ENCODE data around the gene ZDHHC5. TPM values are rescaled to one million over a fixed set of nuclear protein-coding genes. Genes with fewer than 3 reads are reported as not detected.
A peak's percentile ranks its signal among the peaks of the same experiment; 100 is the strongest.

ZDHHC5 gene
- total RNA-seq (17.4 TPM), polyA plus RNA-seq (21.0 TPM)
- long read RNA-seq, donor 1, result 0 reads
- long read RNA-seq, donor 2, result 0 reads
- long read RNA-seq, donor 3, full-length matches to known transcripts, result 2 of 16 reads
- long read RNA-seq, donor 3, partial matches to known transcripts, result 14 of 16 reads
- long read RNA-seq, donor 3, other reads (novel, unspliced or antisense), result 0 of 16 reads
- long read RNA-seq, donor 4, partial matches to known transcripts, result 6 of 6 reads
- long read RNA-seq, donor 4, other reads (novel, unspliced or antisense), result 0 of 6 reads
- long read RNA-seq, donor 5, full-length matches to known transcripts, result 1 of 11 reads
- long read RNA-seq, donor 5, partial matches to known transcripts, result 10 of 11 reads
- long read RNA-seq, donor 5, other reads (novel, unspliced or antisense), result 0 of 11 reads
- long read RNA-seq, donor 6, full-length matches to known transcripts, result 6 of 67 reads
- long read RNA-seq, donor 6, partial matches to known transcripts, result 44 of 67 reads
- long read RNA-seq, donor 6, other reads (novel, unspliced or antisense), result 17 of 67 reads
- long read RNA-seq, donor 7, full-length matches to known transcripts, result 1 of 34 reads
- long read RNA-seq, donor 7, partial matches to known transcripts, result 33 of 34 reads
- long read RNA-seq, donor 7, other reads (novel, unspliced or antisense), result 0 of 34 reads
- long read RNA-seq, donor 8, full-length matches to known transcripts, result 2 of 8 reads
- long read RNA-seq, donor 8, partial matches to known transcripts, result 6 of 8 reads
- long read RNA-seq, donor 8, other reads (novel, unspliced or antisense), result 0 of 8 reads
- long read RNA-seq, donor 9, partial matches to known transcripts, result 11 of 11 reads
- long read RNA-seq, donor 9, other reads (novel, unspliced or antisense), result 0 of 11 reads
- long read RNA-seq, donor 10, partial matches to known transcripts, result 16 of 16 reads
- long read RNA-seq, donor 10, other reads (novel, unspliced or antisense), result 0 of 16 reads

DNA sequence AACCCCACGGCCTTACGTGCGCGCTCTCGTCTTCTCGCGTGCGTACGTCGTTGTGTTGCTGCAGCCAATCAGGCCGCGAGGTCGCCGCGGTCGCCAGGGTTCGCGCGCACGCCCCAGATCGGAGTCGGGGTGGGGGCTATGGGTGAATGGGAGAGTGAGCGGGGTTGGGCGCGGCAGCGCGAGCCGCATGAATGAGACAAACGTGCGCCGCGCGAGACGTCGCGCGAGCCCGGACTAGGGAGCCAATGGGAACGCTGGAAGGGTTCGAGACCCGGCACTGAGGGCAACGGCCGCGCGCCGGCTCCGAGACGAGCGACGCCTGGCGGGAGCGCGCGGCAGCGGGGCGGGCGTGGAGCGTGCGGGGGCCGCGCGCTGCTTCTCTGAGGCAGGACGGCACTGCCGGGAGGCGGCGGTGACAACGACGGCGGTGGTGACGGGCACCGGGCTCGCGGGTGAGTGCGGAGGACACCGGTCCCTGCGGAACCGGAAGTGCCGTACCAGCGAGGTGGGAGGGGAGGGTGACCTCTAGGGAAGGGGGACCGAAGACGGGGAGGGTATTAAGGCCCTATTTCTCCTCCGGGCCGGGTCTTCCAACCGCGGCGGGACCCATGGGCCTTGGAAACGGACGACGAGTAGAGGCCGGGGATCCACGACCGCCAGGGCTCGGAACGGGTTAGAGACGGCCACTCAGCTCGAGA, at the start of gene ZDHHC5:
Gene ZDHHC5, plus strand, starts transcription at position 379 of the 698 bp plus-strand sequence. CDS start 4,977 bp downstream, outside the sequence.
- Histone ChIP-seq H3K4me3 (ENCODE audit: low read length in 2 of 2) (peak within 1 kb of the TSS; percentile 88 to 97), H3K27me3 (ENCODE audit: control insufficient read depth in 2 of 2, insufficient read depth in 1 of 2, low read length in 1 of 2) (no peaks in the 10 kb centered on the region), H3K36me3 (ENCODE audit: control insufficient read depth in 2 of 2, insufficient read depth in 2 of 2, low read length in 1 of 2) (peaks cover 9 to 17% of the 10 kb centered on the region in 2 donors), H3K27ac (ENCODE audit: low read depth in 1 of 2, low read length in 1 of 2) (peak within 1 kb of the TSS; percentile 98 to 99), H3K9me3 (ENCODE audit: control insufficient read depth in 2 of 2, insufficient read depth in 1 of 2, low read length in 1 of 2) (no peaks in the 10 kb centered on the region), H3K4me1 (ENCODE audit: control insufficient read depth in 2 of 2, insufficient read depth in 2 of 2, low read length in 2 of 2) (peaks cover 4 to 10% of the 10 kb centered on the region in 2 donors)
- DNase-seq (ENCODE audit: low read depth in 6 of 9, low spot score in 9 of 9), result peak in 8 of 9 donors; percentile 97 to 100 (median 99)
- WGBS, result under 1% methylated on average over 96 of the region's 96 CpGs

- Histone ChIP-seq H3K27me3 (ENCODE audit: control insufficient read depth in 2 of 2, insufficient read depth in 1 of 2, low read length in 1 of 2) (no peaks in the 10 kb centered on the region), H3K27ac (ENCODE audit: low read depth in 1 of 2, low read length in 1 of 2) (no peak overlapping the region), H3K4me1 (ENCODE audit: control insufficient read depth in 2 of 2, insufficient read depth in 2 of 2, low read length in 2 of 2) (peaks cover 0 to 2% of the 10 kb centered on the region in 2 donors), H3K36me3 (ENCODE audit: control insufficient read depth in 2 of 2, insufficient read depth in 2 of 2, low read length in 1 of 2) (no peaks in the 10 kb centered on the region), H3K9me3 (ENCODE audit: control insufficient read depth in 2 of 2, insufficient read depth in 1 of 2, low read length in 1 of 2) (no peaks in the 10 kb centered on the region), H3K4me3 (ENCODE audit: low read length in 2 of 2) (no peak overlapping the region)
- no peak for DNase-seq (ENCODE audit: low read depth in 6 of 9, low spot score in 9 of 9)
- 92% methylated on average over 2 of the region's 2 CpGs for whole genome bisulfite sequencing
Measured at GRCh38 chr11:57618438-57618837, 49.5 kb upstream of the ZDHHC5 start.

- no peak for DNase-seq (ENCODE audit: low read depth in 6 of 9, low spot score in 9 of 9)
- Histone ChIP-seq H3K4me1 (ENCODE audit: control insufficient read depth in 2 of 2, insufficient read depth in 2 of 2, low read length in 2 of 2) (peaks cover 0 to 2% of the 10 kb centered on the region in 2 donors), H3K27me3 (ENCODE audit: control insufficient read depth in 2 of 2, insufficient read depth in 1 of 2, low read length in 1 of 2) (no peaks in the 10 kb centered on the region), H3K27ac (ENCODE audit: low read depth in 1 of 2, low read length in 1 of 2) (no peak overlapping the region), H3K9me3 (ENCODE audit: control insufficient read depth in 2 of 2, insufficient read depth in 1 of 2, low read length in 1 of 2) (no peaks in the 10 kb centered on the region), H3K36me3 (ENCODE audit: control insufficient read depth in 2 of 2, insufficient read depth in 2 of 2, low read length in 1 of 2) (no peaks in the 10 kb centered on the region), H3K4me3 (ENCODE audit: low read length in 2 of 2) (no peak overlapping the region)
- 96% methylated on average over 2 of the region's 2 CpGs for WGBS
Measured at GRCh38 chr11:57619331-57619730, 48.6 kb upstream of the ZDHHC5 start.

- no peaks in the 10 kb centered on the region for H3K9me3 ChIP-seq (ENCODE audit: control insufficient read depth in 2 of 2, insufficient read depth in 1 of 2, low read length in 1 of 2)
- H3K27me3 ChIP-seq (ENCODE audit: control insufficient read depth in 2 of 2, insufficient read depth in 1 of 2, low read length in 1 of 2), result no peaks in the 10 kb centered on the region
- no peaks in the 10 kb centered on the region for H3K36me3 ChIP-seq (ENCODE audit: control insufficient read depth in 2 of 2, insufficient read depth in 2 of 2, low read length in 1 of 2)
- H3K4me3 ChIP-seq (ENCODE audit: low read length in 2 of 2), result no peak overlapping the region
- no peak for DNase-seq (ENCODE audit: low read depth in 6 of 9, low spot score in 9 of 9)
- H3K4me1 ChIP-seq (ENCODE audit: control insufficient read depth in 2 of 2, insufficient read depth in 2 of 2, low read length in 2 of 2), result peaks cover 0 to 2% of the 10 kb centered on the region in 2 donors
- H3K27ac ChIP-seq (ENCODE audit: low read depth in 1 of 2, low read length in 1 of 2), result no peak overlapping the region
Measured at GRCh38 chr11:57620467-57620866, 47.4 kb upstream of the ZDHHC5 start.

DNA sequence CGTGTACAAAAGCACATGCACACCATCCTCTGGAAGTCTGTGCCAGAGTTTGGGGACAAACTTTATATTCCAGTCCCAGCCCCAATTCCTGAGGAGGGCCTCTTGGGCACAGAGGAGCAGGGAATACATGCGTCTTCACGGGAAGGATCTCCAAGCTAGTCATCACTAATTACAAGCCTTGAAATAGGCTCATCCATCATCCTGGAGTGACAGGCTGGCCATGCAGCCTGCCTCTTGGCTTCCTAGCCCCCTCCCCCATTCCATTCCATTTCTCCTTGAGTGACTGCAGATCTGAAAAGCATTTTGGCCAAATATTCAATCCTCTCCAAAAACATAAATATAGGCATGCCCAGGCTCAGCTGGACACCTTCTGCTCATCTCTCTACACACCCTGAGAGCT, 45.7 kb upstream of the ZDHHC5 start:
- 95% methylated on average over 3 of the region's 3 CpGs for WGBS
- Histone ChIP-seq H3K4me1 (ENCODE audit: control insufficient read depth in 2 of 2, insufficient read depth in 2 of 2, low read length in 2 of 2) (peaks cover 0 to 2% of the 10 kb centered on the region in 2 donors), H3K9me3 (ENCODE audit: control insufficient read depth in 2 of 2, insufficient read depth in 1 of 2, low read length in 1 of 2) (no peaks in the 10 kb centered on the region), H3K27me3 (ENCODE audit: control insufficient read depth in 2 of 2, insufficient read depth in 1 of 2, low read length in 1 of 2) (no peaks in the 10 kb centered on the region), H3K27ac (ENCODE audit: low read depth in 1 of 2, low read length in 1 of 2) (no peak overlapping the region), H3K36me3 (ENCODE audit: control insufficient read depth in 2 of 2, insufficient read depth in 2 of 2, low read length in 1 of 2) (no peaks in the 10 kb centered on the region), H3K4me3 (ENCODE audit: low read length in 2 of 2) (no peak overlapping the region)
- no peak for DNase-seq (ENCODE audit: low read depth in 6 of 9, low spot score in 9 of 9)

DNA sequence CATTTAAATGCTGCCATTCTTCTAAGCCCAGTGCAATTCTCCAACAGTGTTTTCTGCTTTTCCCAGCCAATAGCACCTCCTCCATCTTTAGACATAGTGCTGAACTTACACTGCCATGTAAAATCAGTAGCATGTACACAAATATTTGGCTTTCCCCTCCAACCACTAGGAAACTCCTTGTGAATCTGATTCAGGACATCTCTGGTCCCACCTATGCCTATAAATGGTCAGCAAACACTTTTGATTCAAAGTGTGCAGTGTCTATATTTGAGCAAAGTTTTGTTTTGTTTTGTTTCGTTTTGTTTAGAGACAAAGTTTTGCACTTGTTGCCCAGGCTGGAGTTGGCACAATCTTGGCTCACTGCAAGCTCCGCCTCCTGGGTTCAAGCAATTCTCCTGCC, 43.0 kb upstream of the ZDHHC5 start:
- H3K9me3 ChIP-seq (ENCODE audit: control insufficient read depth in 2 of 2, insufficient read depth in 1 of 2, low read length in 1 of 2), result no peaks in the 10 kb centered on the region
- 97% methylated on average over 2 of the region's 2 CpGs for WGBS

DNA sequence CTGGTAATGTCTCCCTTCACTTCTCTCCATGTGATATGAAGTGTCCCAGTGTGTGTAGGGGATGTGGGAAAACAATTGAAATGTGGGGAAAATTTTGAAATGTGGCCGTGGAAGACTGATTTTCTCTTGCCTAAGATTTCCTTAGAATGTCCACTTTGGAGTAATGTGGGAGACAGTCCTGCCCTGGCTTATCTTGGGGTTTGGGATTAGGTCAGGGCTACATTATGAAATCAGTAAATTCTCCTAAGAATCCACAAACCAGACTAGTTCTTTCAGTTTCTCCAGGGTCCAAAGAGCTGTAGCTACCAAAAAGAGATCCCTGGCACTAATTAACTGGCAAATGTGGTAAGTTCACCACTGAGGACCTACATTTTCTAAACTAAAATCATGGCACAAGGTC, 41.0 kb upstream of the ZDHHC5 start:
- no peak for DNase-seq (ENCODE audit: low read depth in 6 of 9, low spot score in 9 of 9)
- no peak overlapping the region for H3K27ac ChIP-seq (ENCODE audit: low read depth in 1 of 2, low read length in 1 of 2)
- H3K4me1 ChIP-seq (ENCODE audit: control insufficient read depth in 2 of 2, insufficient read depth in 2 of 2, low read length in 2 of 2), result peaks cover 0 to 2% of the 10 kb centered on the region in 2 donors
- no peaks in the 10 kb centered on the region for H3K27me3 ChIP-seq (ENCODE audit: control insufficient read depth in 2 of 2, insufficient read depth in 1 of 2, low read length in 1 of 2)
- H3K36me3 ChIP-seq (ENCODE audit: control insufficient read depth in 2 of 2, insufficient read depth in 2 of 2, low read length in 1 of 2), result no peaks in the 10 kb centered on the region
- no peaks in the 10 kb centered on the region for H3K9me3 ChIP-seq (ENCODE audit: control insufficient read depth in 2 of 2, insufficient read depth in 1 of 2, low read length in 1 of 2)
- no peak overlapping the region for H3K4me3 ChIP-seq (ENCODE audit: low read length in 2 of 2)
- 95% methylated on average over 1 of the region's 1 CpG for WGBS

More for the DNA sequence above, 43.0 kb upstream of the ZDHHC5 start:
- Histone ChIP-seq H3K27me3 (ENCODE audit: control insufficient read depth in 2 of 2, insufficient read depth in 1 of 2, low read length in 1 of 2) (no peaks in the 10 kb centered on the region), H3K36me3 (ENCODE audit: control insufficient read depth in 2 of 2, insufficient read depth in 2 of 2, low read length in 1 of 2) (no peaks in the 10 kb centered on the region), H3K4me1 (ENCODE audit: control insufficient read depth in 2 of 2, insufficient read depth in 2 of 2, low read length in 2 of 2) (peaks cover 0 to 2% of the 10 kb centered on the region in 2 donors), H3K27ac (ENCODE audit: low read depth in 1 of 2, low read length in 1 of 2) (no peak overlapping the region), H3K4me3 (ENCODE audit: low read length in 2 of 2) (no peak overlapping the region)
- DNase-seq (ENCODE audit: low read depth in 6 of 9, low spot score in 9 of 9), result no peak

- no peak for DNase-seq (ENCODE audit: low read depth in 6 of 9, low spot score in 9 of 9)
- 96% methylated on average over 2 of the region's 2 CpGs for WGBS
Measured at GRCh38 chr11:57630171-57630570, 37.7 kb upstream of the ZDHHC5 start.

More at GRCh38 chr11:57630171-57630570, 37.7 kb upstream of the ZDHHC5 start:
- Histone ChIP-seq H3K27me3 (ENCODE audit: control insufficient read depth in 2 of 2, insufficient read depth in 1 of 2, low read length in 1 of 2) (no peaks in the 10 kb centered on the region), H3K4me1 (ENCODE audit: control insufficient read depth in 2 of 2, insufficient read depth in 2 of 2, low read length in 2 of 2) (no peaks in the 10 kb centered on the region), H3K4me3 (ENCODE audit: low read length in 2 of 2) (no peak overlapping the region), H3K27ac (ENCODE audit: low read depth in 1 of 2, low read length in 1 of 2) (no peak overlapping the region), H3K9me3 (ENCODE audit: control insufficient read depth in 2 of 2, insufficient read depth in 1 of 2, low read length in 1 of 2) (no peaks in the 10 kb centered on the region), H3K36me3 (ENCODE audit: control insufficient read depth in 2 of 2, insufficient read depth in 2 of 2, low read length in 1 of 2) (no peaks in the 10 kb centered on the region)

Measured in thymus (tissue), 14 donors.